ENCODE results near the gene NUBPL.
"Not testable (repeated sequence)": the region's sequence is repeated elsewhere in the genome, so short reads cannot be mapped to it uniquely, and the experiment has no call there.

The NUBPL gene

GRCh38 chr14:31787377-31787776 is 226.2 kb downstream of the NUBPL start:
- no peaks in the 10 kb centered on the region for H3K36me3 ChIP-seq

DNA sequence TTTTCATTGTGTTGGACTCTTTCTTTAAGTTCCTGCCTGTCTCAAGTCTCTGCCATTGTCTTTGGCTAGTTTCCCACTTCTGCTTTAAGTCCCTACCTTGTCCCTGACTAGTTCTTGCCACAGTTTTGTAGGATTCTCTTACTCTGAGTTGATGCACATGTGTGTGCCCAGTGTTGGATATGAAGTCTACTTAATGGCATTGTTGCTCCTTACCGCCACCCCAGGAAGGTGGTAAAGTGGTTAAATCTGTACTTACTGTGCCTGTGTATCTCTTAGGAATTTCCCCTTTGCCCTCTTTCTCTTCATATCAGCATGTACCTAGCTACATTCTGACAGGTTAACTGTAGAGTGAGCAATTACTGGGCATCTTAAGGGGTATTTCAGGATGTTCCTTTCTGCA is 227.1 kb downstream of the NUBPL start:
- H3K9me3 ChIP-seq: no peaks in the 10 kb centered on the region
- no peak for TF ChIP-seq CTCF (IDR thresholded peaks at IDR 0.05)
- no peak overlapping the region for H3K27ac ChIP-seq
- H3K4me3 ChIP-seq: no peak overlapping the region
- no peaks in the 10 kb centered on the region for H3K4me1 ChIP-seq
- no peak for DNase-seq
- intact Hi-C loops (cut with DNase I; ENCODE audit: low total_unique reads): no loop called here
- H3K27me3 ChIP-seq: no peaks in the 10 kb centered on the region
- H3K36me3 ChIP-seq: no peaks in the 10 kb centered on the region

More at GRCh38 chr14:31787377-31787776, 226.2 kb downstream of the NUBPL start:
- DNase-seq: no peak
- H3K4me3 ChIP-seq: no peak overlapping the region
- no peaks in the 10 kb centered on the region for H3K4me1 ChIP-seq
- no peaks in the 10 kb centered on the region for H3K9me3 ChIP-seq
- no peaks in the 10 kb centered on the region for H3K27me3 ChIP-seq
- H3K27ac ChIP-seq: no peak overlapping the region
- TF ChIP-seq CTCF (IDR thresholded peaks at IDR 0.05): no peak
- intact Hi-C loops (cut with DNase I; ENCODE audit: low total_unique reads): no loop called here

DNA sequence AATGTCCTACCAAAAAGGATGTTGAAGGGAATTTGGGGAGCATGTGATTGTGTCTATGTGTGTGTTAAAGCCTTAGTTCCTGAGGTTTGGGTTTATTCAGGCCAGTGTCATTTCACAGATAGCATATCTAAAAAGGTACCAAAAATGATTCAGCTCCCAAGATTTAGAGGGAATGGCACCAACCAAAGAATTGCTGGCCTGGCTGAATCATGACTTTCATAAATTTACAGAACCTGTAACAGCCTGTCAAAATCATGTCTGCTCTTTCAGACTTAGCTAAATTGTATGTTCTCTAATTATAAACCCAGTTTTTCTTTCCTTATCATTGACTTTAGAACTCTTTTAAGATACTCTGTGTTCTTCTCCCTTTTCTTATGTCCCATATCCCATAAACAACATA is 231.5 kb downstream of the NUBPL start:
- TF ChIP-seq CTCF (IDR thresholded peaks at IDR 0.05): no peak
- Histone ChIP-seq H3K36me3 (no peaks in the 10 kb centered on the region), H3K27me3 (no peaks in the 10 kb centered on the region)

DNA sequence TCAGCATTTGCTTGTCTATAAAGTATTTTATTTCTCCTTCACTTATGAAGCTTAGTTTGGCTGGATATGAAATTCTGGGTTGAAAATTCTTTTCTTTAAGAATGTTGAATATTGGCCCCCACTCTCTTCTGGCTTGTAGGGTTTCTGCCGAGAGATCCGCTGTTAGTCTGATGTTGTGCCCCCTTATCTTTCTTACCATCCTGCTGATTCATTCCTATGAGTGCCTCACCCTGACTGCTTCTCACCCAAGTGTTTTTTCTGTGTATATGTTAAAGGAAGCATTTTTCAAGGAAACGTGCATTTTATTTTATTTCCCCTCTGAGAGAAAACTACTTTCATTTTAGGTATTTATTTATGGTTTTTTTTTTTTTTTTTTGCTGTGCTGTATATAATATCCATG is 236.7 kb downstream of the NUBPL start:
- H3K27me3 ChIP-seq; intact Hi-C loops (cut with DNase I; ENCODE audit: low total_unique reads); DNase-seq; H3K9me3 ChIP-seq; H3K36me3 ChIP-seq; H3K4me3 ChIP-seq; H3K4me1 ChIP-seq; H3K27ac ChIP-seq: not testable (repeated sequence)

More for the DNA sequence above, 231.5 kb downstream of the NUBPL start:
- Histone ChIP-seq H3K4me3 (no peak overlapping the region), H3K4me1 (no peaks in the 10 kb centered on the region), H3K27ac (no peak overlapping the region), H3K9me3 (no peaks in the 10 kb centered on the region)
- intact Hi-C loops (cut with DNase I; ENCODE audit: low total_unique reads): no loop called here
- DNase-seq: no peak

DNA sequence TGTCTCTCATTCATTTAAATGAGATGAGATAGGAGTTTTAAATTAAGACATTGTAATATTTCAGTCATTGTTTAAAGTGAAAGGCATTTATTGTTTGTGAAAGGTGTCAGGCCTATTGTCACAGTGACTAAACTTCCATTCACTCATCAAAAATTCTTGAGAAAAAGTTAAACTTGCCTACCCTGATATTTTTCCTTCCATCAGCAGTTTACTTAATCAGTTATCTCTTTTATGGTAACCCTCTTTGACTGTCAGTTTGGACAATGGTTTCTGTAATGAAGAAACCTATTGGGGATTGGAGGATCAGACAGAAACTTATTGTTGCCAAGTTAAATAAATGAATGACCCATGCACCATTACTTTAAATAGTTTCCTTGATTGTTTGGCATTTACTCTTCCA is 241.6 kb downstream of the NUBPL start:
- intact Hi-C loops (cut with DNase I; ENCODE audit: low total_unique reads): no loop called here
- Histone ChIP-seq H3K27me3 (no peaks in the 10 kb centered on the region), H3K4me1 (peaks cover 0 to 4% (median 0%) of the 10 kb centered on the region in 4 donors), H3K4me3 (no peak overlapping the region), H3K36me3 (no peaks in the 10 kb centered on the region), H3K9me3 (no peaks in the 10 kb centered on the region), H3K27ac (no peak overlapping the region)
- TF ChIP-seq CTCF (IDR thresholded peaks at IDR 0.05): no peak
- DNase-seq: no peak

DNA sequence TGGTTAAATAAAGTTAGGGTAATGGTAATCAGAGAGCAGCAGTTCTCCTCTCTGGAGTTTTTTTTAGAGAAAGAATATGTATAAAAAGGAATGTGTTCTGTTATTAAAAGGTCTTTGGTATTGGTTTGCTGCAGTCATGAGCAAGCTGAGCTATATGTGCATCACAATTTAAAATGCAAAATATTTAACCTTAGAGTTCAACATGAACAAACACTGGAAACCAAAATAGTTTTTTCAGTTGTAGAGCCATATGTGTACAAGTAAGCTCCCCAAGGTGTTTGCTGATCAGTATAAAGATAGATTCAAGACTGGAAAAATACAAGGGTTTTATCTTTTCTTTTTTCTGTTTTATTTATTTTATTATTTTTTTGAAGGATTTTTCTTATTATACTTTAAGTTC is 245.0 kb downstream of the NUBPL start:
- no peaks in the 10 kb centered on the region for H3K36me3 ChIP-seq
- H3K4me1 ChIP-seq: peaks cover 0 to 4% (median 0%) of the 10 kb centered on the region in 4 donors
- H3K27me3 ChIP-seq: no peaks in the 10 kb centered on the region
- no peak overlapping the region for H3K27ac ChIP-seq
- no peak for DNase-seq
- H3K9me3 ChIP-seq: peaks cover 0 to 9% (median 0%) of the 10 kb centered on the region in 3 donors
- no peak overlapping the region for H3K4me3 ChIP-seq
- intact Hi-C loops (cut with DNase I; ENCODE audit: low total_unique reads): no loop called here
- no peak for TF ChIP-seq CTCF (IDR thresholded peaks at IDR 0.05)

DNA sequence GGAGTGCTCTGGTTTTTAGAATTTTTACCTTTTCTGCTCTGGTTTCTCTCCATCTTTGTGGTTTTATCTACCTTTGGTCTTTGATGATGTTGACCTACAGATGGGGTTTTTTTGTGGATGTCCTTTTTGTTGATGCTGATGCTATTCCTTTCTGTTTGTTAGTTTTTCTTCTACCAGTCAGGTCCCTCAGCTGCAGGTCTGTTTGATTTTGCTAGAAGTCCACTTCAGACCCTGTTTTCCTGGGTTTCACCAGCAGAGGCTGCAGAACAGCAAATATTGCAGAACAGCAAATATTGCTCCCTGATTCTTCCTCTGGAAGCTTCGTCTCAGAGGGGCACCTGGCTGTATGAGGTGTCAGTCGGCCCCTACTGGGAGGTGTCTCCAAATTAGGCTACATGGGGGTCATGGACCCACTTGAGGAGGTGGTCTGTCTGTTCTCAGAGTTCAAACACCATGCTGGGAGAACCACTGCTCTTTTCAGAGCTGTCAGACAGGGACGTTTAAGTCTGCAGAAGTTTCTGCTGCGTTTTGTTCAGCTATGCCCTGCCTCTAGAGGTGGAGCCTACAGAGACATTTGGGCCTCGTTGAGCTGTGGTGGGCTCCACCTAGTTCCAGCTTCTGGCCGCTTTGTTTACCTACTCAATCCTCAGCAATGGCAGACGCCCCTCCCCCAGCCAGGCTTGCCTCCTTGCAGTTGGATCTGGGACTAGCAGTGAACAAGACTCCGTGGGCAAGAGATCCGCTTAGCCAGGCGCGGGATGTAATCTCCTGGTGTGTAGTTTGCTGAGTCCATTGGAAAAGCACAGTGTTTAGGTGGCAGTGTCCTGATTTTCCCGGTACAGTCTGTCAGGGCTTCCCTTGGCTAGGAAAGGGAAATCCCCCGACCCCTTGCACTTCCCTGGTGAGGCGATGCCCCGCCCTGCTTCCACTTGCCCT is 250.8 kb downstream of the NUBPL start:
- intact Hi-C loops (cut with DNase I; ENCODE audit: low total_unique reads); H3K27ac ChIP-seq; H3K27me3 ChIP-seq; H3K4me1 ChIP-seq; H3K4me3 ChIP-seq; DNase-seq: not testable (repeated sequence)
- Histone ChIP-seq H3K36me3 (peaks cover 0 to 13% (median 9%) of the 10 kb centered on the region in 3 donors), H3K9me3 (peaks cover 0 to 12% (median 0%) of the 10 kb centered on the region in 3 donors)

GRCh38 chr14:31813724-31814490 is 252.7 kb downstream of the NUBPL start:
- peaks cover 0 to 12% (median 0%) of the 10 kb centered on the region in 3 donors for H3K9me3 ChIP-seq
- H3K4me3 ChIP-seq; H3K27me3 ChIP-seq; H3K4me1 ChIP-seq; intact Hi-C loops (cut with DNase I; ENCODE audit: low total_unique reads); H3K27ac ChIP-seq; DNase-seq: not testable (repeated sequence)
- H3K36me3 ChIP-seq: peaks cover 0 to 13% (median 9%) of the 10 kb centered on the region in 3 donors
